Stomach (tissue), 4 donors: ENCODE results near the gene KCTD10.

Source experiments
- EP300 ChIP-seq: sonication (generic); formaldehyde crosslinking; IDR thresholded peaks from one replicate; pipeline ENCODE4 v1.6.1; 2017; ENCODE audit warnings: antibody characterized with exemption
- POLR2A ChIP-seq, 4 donors: fragments of 450-650 bp; IDR thresholded peaks; one replicate each; pipeline ENCODE4 v1.6.1; 2016; ENCODE audit warnings: antibody characterized with exemption in 4 of 4, control low read depth in 2 of 4, mild to moderate bottlenecking in 1 of 4, moderate library complexity in 1 of 4
- POLR2AphosphoS5 ChIP-seq, 3 donors: sonication (generic); formaldehyde crosslinking; IDR thresholded peaks; one replicate each; pipeline ENCODE4 v1.6.1; 2016; ENCODE audit warnings: antibody characterized with exemption in 3 of 3
- TF ChIP-seq, protein P1 (sequence below), 7 experiments: fragments of 450-650 bp in 4 of 7; fragments of 200-600 bp in 3 of 7; sonication (generic) in 3 of 7; IDR thresholded peaks; one replicate each; pipeline ENCODE4 v1.5.1; 2016 to 2019; ENCODE audit warnings: antibody characterized with exemption in 7 of 7, control low read depth in 2 of 7, mild to moderate bottlenecking in 1 of 7

GRCh38 chr12:109487181-109488050 is 10.3 kb upstream of the KCTD10 start:
- TF ChIP-seq POLR2AphosphoS5 (IDR thresholded peaks at IDR 0.05) (no peak), POLR2A (IDR thresholded peaks at IDR 0.05) (no peak), EP300 (no peak)
- TF ChIP-seq, protein P1, sequence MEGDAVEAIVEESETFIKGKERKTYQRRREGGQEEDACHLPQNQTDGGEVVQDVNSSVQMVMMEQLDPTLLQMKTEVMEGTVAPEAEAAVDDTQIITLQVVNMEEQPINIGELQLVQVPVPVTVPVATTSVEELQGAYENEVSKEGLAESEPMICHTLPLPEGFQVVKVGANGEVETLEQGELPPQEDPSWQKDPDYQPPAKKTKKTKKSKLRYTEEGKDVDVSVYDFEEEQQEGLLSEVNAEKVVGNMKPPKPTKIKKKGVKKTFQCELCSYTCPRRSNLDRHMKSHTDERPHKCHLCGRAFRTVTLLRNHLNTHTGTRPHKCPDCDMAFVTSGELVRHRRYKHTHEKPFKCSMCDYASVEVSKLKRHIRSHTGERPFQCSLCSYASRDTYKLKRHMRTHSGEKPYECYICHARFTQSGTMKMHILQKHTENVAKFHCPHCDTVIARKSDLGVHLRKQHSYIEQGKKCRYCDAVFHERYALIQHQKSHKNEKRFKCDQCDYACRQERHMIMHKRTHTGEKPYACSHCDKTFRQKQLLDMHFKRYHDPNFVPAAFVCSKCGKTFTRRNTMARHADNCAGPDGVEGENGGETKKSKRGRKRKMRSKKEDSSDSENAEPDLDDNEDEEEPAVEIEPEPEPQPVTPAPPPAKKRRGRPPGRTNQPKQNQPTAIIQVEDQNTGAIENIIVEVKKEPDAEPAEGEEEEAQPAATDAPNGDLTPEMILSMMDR (IDR thresholded peaks at IDR 0.05), result no peak
